Ovary (tissue), 9 donors: Measurements from ENCODE around the gene LIMK2. TPM values are rescaled to one million over a fixed set of nuclear protein-coding genes. Genes with fewer than 3 reads are reported as not detected.

ENCODE experiments used
- DNase-seq, 5 donors: peaks; one replicate each; pipeline ENCODE4 v3.0.0-alpha.2; 2019 to 2020
- H3K27ac ChIP-seq, 2 donors: fragments of 200-600 bp; one replicate each; pipeline versions ENCODE4 v1.5.1 to v1.8.0; 2019 to 2022
- H3K27me3 ChIP-seq: fragments of 200-600 bp; one replicate; pipeline ENCODE4 v1.8.0; 2022
- H3K36me3 ChIP-seq: fragments of 200-600 bp; sonication (generic); one replicate; pipeline ENCODE4 v1.5.1; 2019
- H3K4me1 ChIP-seq: one replicate; pipeline ENCODE4 v1.8.1; 2013; ENCODE audit warnings: mild to moderate bottlenecking, moderate library complexity; ENCODE audit not compliant: insufficient read depth
- H3K4me3 ChIP-seq: fragments of 200-600 bp; sonication (generic); one replicate; pipeline ENCODE4 v1.5.1; 2017
- H3K9me3 ChIP-seq, 2 donors: fragments of 200-600 bp in 1 of 2; sonication (generic) in 1 of 2; one replicate each; pipeline versions ENCODE4 v1.5.1 to v1.8.1; 2013 to 2019; ENCODE audit warnings: mild to moderate bottlenecking in 1 of 2, moderate library complexity in 1 of 2
- CTCF ChIP-seq, 3 donors: fragments of 450-650 bp in 2 of 3; fragments of 200-600 bp in 1 of 3; IDR thresholded peaks; one replicate each; pipeline versions ENCODE4 v1.5.1 to v1.8.0; 2016 to 2022; ENCODE audit warnings: antibody characterized with exemption in 3 of 3, mild to moderate bottlenecking in 1 of 3
- EP300 ChIP-seq: sonication (generic); formaldehyde crosslinking; IDR thresholded peaks from one replicate; pipeline ENCODE4 v1.6.1; 2017; ENCODE audit warnings: antibody characterized with exemption
- POLR2A ChIP-seq: fragments of 450-650 bp; IDR thresholded peaks from one replicate; pipeline ENCODE4 v1.6.1; 2017; ENCODE audit warnings: antibody characterized with exemption, mild to moderate bottlenecking, moderate library complexity
- WGBS, 3 donors: extraction: QIAGEN DNeasy Blood & Tissue Kit in 1 of 3; methylation state at CpG; one replicate each; pipeline versions ENCODE4 v1.1.5 to v1.1.7; 2013 to 2017; 5-methylcytosine and 5-hydroxymethylcytosine counted together
- intact Hi-C, 4 donors: fragments of 100-400 bp; cut with DNase I; formaldehyde crosslinking; loops; one replicate each; pipeline versions ENCODE4 v1.11.0 to v1.15.1; 2022 to 2023
- polyA plus RNA-seq, 2 donors: library from polyadenylated mRNA; stranded (reverse); fragments of 200-250 nt in 1 of 2; fragments of 350-450 nt in 1 of 2; fragmentation: Illumina TruSeq in 1 of 2; extraction: RNeasy Lipid Tissue Mini Kit (QIAGEN cat#74804) in 1 of 2; gene quantifications; one replicate each; pipeline ENCODE4 v1.2.3, GENCODE V29; 2013 to 2014
- total RNA-seq, 7 donors: library from RNA; depleted of rRNA in 2 of 7; stranded (reverse); fragments of >200 nt in 2 of 7; fragmentation: NEBNext Ultra II Directional in 3 of 7; extraction: Animal tissue kit (Norgen Biotek cat#: 25700) in 3 of 7; gene quantifications; one replicate each; pipeline versions ENCODE4 v1.1.0 to v1.2.4, GENCODE V29; 2016 to 2023
- donor health status: DM: no; HTN: no; CAD: no; lungs with moderate emphysema.
- donor health status: DM: no; HTN: no; CAD: no.
- donor health status: Bipolar disorder and iron deficiency.
- donor health status: DM: yes; HTN: yes; CAD: no.
- donor health status: DM: no; HTN: no; CAD: no.
- donor health status: DM: yes; HTN: yes; CAD: no.

LIMK2 gene
- total and polyA plus RNA-seq, 9 donors: 19.0 to 63.7 (median 33.9) TPM

DNA sequence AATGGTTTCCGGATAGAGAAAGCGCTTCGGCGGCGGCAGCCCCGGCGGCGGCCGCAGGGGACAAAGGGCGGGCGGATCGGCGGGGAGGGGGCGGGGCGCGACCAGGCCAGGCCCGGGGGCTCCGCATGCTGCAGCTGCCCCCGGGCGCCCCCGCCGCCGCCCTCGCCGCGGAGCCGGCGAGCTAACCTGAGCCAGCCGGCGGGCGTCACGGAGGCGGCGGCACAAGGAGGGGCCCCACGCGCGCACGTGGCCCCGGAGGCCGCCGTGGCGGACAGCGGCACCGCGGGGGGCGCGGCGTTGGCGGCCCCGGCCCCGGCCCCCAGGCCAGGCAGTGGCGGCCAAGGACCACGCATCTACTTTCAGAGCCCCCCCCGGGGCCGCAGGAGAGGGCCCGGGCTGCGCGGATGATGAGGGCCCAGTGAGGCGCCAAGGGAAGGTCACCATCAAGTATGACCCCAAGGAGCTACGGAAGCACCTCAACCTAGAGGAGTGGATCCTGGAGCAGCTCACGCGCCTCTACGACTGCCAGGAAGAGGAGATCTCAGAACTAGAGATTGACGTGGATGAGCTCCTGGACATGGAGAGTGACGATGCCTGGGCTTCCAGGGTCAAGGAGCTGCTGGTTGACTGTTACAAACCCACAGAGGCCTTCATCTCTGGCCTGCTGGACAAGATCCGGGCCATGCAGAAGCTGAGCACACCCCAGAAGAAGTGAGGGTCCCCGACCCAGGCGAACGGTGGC, 64.5 kb downstream of the LIMK2 start:
- 89 to 93% (median 92%) methylated on average over 69 of the region's 69 CpGs for WGBS, 3 donors
- Histone ChIP-seq H3K4me1 (peaks cover 4% of the 10 kb centered on the region), H3K9me3 (no peaks in the 10 kb centered on the region), H3K27me3 (no peaks in the 10 kb centered on the region), H3K4me3 (no peak overlapping the region), H3K27ac (no peak overlapping the region), H3K36me3 (no peaks in the 10 kb centered on the region)
- TF ChIP-seq CTCF (IDR thresholded peaks at IDR 0.05) (no peak), EP300 (no peak), POLR2A (no peak)
- intact Hi-C loops: no loop called here
- no peak for DNase-seq

DNA sequence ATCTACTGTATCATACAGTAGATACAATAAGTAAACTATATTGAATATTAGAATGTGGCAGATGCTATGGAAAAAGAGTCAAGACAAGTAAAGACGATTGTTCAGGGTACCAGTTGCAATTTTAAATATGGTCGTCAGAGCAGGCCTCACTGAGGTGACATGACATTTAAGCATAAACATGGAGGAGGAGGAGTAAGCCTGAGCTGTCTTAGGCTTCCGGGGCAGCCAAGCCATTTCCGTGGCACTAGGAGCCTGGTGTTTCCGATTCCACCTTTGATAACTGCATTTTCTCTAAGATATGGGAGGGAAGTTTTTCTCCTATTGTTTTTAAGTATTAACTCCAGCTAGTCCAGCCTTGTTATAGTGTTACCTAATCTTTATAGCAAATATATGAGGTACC, 65.6 kb downstream of the LIMK2 start:
- Histone ChIP-seq H3K4me1 (peaks cover 2% of the 10 kb centered on the region), H3K4me3 (no peak overlapping the region), H3K36me3 (no peaks in the 10 kb centered on the region), H3K27ac (peak overlapping the region in 1 of 2 donors; percentile 68), H3K27me3 (no peaks in the 10 kb centered on the region), H3K9me3 (no peaks in the 10 kb centered on the region)
- no peak for DNase-seq
- WGBS, 3 donors: 64 to 84% (median 73%) methylated on average over 5 of the region's 5 CpGs
- intact Hi-C loops: no loop called here
- no peak for TF ChIP-seq CTCF (IDR thresholded peaks at IDR 0.05)
- TF ChIP-seq POLR2A: no peak
- no peak for TF ChIP-seq EP300

GRCh38 chr22:31278151-31278621, 66.1 kb downstream of the LIMK2 start:
- 51 to 67% (median 57%) methylated on average over 9 of the region's 9 CpGs for WGBS, 3 donors
- intact Hi-C loops: no loop called here
- H3K9me3 ChIP-seq: no peaks in the 10 kb centered on the region
- peak overlapping the region in 1 of 2 donors; percentile 68 for H3K27ac ChIP-seq
- no peak for TF ChIP-seq EP300
- TF ChIP-seq POLR2A: no peak
- no peak for TF ChIP-seq CTCF (IDR thresholded peaks at IDR 0.05)
- H3K4me1 ChIP-seq: peaks cover 2% of the 10 kb centered on the region
- no peak overlapping the region for H3K4me3 ChIP-seq
- DNase-seq: no peak
- no peaks in the 10 kb centered on the region for H3K36me3 ChIP-seq
- H3K27me3 ChIP-seq: no peaks in the 10 kb centered on the region

GRCh38 chr22:31278626-31279326, 66.7 kb downstream of the LIMK2 start:
- Histone ChIP-seq H3K4me3 (no peak overlapping the region), H3K27me3 (no peaks in the 10 kb centered on the region), H3K36me3 (no peaks in the 10 kb centered on the region), H3K9me3 (no peaks in the 10 kb centered on the region), H3K4me1 (peaks cover 2% of the 10 kb centered on the region), H3K27ac (peak overlapping the region in 1 of 2 donors; percentile 68)
- TF ChIP-seq POLR2A (no peak), EP300 (no peak), CTCF (IDR thresholded peaks at IDR 0.05) (no peak)
- intact Hi-C loops: no loop called here
- peak; percentile 51 to 72 (median 63) for DNase-seq
- WGBS, 3 donors: 40 to 59% (median 46%) methylated on average over 6 of the region's 6 CpGs
